ENCODE results near the gene RNF144B.

The RNF144B gene

GRCh38 chr6:18513253-18513798 lies 126.2 kb downstream of the RNF144B start:
- DNase-seq (ENCODE audit: low read depth) = no peak

GRCh38 chr6:18514180-18514579 lies 127.0 kb downstream of the RNF144B start:
- no peak for DNase-seq (ENCODE audit: low read depth)

- peak; percentile 31 for DNase-seq (ENCODE audit: low read depth)
Measured at GRCh38 chr6:18515767-18516166, 128.6 kb downstream of the RNF144B start.
